Ascending aorta (tissue), 2 donors: ENCODE results near the gene H6PD. TPM values are rescaled to one million over a fixed set of nuclear protein-coding genes. Genes with fewer than 3 reads are reported as not detected.

Experiments
- DNase-seq, 2 donors: peaks; one replicate each; pipeline ENCODE4 v3.0.0-alpha.2; 2019; ENCODE audit warnings: low spot score in 2 of 2
- H3K27ac ChIP-seq, 2 donors: fragments of 200-600 bp; sonication (generic); one replicate each; pipeline ENCODE4 v1.5.1; 2016 to 2017; ENCODE audit warnings: mild to moderate bottlenecking in 1 of 2
- H3K27me3 ChIP-seq: fragments of 200-600 bp; sonication (generic); one replicate; pipeline ENCODE4 v1.5.1; 2017
- H3K36me3 ChIP-seq, 2 donors: fragments of 200-600 bp; sonication (generic); one replicate each; pipeline ENCODE4 v1.5.1; 2016
- H3K4me1 ChIP-seq, 2 donors: fragments of 200-600 bp; sonication (generic); one replicate each; pipeline ENCODE4 v1.5.1; 2016 to 2017; ENCODE audit warnings: mild to moderate bottlenecking in 1 of 2
- H3K4me3 ChIP-seq, 2 donors: fragments of 200-600 bp; sonication (generic); one replicate each; pipeline ENCODE4 v1.5.1; 2016 to 2017; ENCODE audit warnings: mild to moderate bottlenecking in 1 of 2
- H3K9me3 ChIP-seq, 2 donors: fragments of 200-600 bp; sonication (generic); one replicate each; pipeline ENCODE4 v1.5.1; 2016
- intact Hi-C: fragments of 100-400 bp; cut with DNase I; formaldehyde crosslinking; loops from one replicate; pipeline ENCODE4 v1.15.1; 2023
- total RNA-seq: library from RNA; depleted of rRNA; stranded (reverse); fragments of >200 nt; gene quantifications from one replicate; pipeline ENCODE4 v1.1.0, GENCODE V29; 2016
- TF ChIP-seq, protein P1 (sequence below), 3 experiments: fragments of 200-600 bp in 2 of 3; fragments of 450-650 bp in 1 of 3; sonication (generic) in 2 of 3; IDR thresholded peaks; one replicate each; pipeline ENCODE4 v1.5.1; 2016 to 2019; ENCODE audit warnings: antibody characterized with exemption in 3 of 3, mild to moderate bottlenecking in 1 of 3, moderate library complexity in 1 of 3

H6PD gene
- total RNA-seq, 1 donor from 2014 or later: 56.8 TPM

DNA sequence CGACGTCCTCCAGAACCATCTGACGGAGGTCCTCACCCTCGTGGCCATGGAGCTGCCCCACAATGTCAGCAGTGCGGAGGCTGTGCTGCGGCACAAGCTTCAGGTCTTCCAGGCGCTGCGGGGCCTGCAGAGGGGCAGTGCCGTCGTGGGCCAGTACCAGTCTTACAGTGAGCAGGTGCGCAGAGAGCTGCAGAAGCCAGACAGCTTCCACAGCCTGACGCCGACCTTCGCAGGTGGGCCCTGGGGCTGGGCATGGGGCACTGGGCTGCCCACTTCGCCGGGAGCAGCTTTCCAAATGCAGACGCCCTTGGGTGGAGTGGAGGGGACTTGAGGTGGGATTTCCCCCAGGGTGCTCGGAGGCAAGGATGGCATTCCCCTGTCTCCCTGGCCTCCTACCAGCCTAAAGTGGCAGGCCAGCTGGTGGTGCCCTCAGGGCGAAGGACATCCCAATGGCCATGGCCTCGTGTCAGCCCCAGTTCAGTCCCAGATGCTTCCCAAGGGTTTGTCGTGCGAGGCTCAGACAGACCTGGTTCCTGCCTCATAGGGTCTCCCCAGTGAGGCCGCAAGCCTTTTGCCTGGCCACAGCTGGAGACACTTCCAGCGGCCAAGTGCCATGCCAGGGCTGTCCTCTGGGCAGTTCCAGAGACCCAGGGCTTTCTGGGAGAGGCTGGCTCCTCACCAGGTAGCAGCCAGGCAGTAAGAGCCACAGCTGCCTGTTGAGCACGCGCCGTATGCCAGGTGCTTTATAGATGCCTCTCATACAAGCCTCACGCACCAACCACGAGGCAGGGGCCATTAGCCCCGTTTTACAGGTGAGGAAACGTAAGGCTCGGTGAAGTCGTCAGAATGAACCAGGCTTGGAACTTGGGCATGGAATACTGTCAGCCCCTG, 27.8 kb downstream of the H6PD start:
- TF ChIP-seq, protein P1, sequence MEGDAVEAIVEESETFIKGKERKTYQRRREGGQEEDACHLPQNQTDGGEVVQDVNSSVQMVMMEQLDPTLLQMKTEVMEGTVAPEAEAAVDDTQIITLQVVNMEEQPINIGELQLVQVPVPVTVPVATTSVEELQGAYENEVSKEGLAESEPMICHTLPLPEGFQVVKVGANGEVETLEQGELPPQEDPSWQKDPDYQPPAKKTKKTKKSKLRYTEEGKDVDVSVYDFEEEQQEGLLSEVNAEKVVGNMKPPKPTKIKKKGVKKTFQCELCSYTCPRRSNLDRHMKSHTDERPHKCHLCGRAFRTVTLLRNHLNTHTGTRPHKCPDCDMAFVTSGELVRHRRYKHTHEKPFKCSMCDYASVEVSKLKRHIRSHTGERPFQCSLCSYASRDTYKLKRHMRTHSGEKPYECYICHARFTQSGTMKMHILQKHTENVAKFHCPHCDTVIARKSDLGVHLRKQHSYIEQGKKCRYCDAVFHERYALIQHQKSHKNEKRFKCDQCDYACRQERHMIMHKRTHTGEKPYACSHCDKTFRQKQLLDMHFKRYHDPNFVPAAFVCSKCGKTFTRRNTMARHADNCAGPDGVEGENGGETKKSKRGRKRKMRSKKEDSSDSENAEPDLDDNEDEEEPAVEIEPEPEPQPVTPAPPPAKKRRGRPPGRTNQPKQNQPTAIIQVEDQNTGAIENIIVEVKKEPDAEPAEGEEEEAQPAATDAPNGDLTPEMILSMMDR (IDR thresholded peaks at IDR 0.05): no peak
- Histone ChIP-seq H3K27me3 (no peaks in the 10 kb centered on the region), H3K4me3 (no peak overlapping the region), H3K36me3 (peaks cover 37 to 41% of the 10 kb centered on the region in 2 donors), H3K9me3 (no peaks in the 10 kb centered on the region), H3K4me1 (peaks cover 3 to 7% of the 10 kb centered on the region in 2 donors), H3K27ac (no peak overlapping the region)
- no peak for DNase-seq
- intact Hi-C loops: loop anchor here (10.0 kb wide), 1 partner anchor 312 kb away; no protein-coding TSS in a partner anchor

DNA sequence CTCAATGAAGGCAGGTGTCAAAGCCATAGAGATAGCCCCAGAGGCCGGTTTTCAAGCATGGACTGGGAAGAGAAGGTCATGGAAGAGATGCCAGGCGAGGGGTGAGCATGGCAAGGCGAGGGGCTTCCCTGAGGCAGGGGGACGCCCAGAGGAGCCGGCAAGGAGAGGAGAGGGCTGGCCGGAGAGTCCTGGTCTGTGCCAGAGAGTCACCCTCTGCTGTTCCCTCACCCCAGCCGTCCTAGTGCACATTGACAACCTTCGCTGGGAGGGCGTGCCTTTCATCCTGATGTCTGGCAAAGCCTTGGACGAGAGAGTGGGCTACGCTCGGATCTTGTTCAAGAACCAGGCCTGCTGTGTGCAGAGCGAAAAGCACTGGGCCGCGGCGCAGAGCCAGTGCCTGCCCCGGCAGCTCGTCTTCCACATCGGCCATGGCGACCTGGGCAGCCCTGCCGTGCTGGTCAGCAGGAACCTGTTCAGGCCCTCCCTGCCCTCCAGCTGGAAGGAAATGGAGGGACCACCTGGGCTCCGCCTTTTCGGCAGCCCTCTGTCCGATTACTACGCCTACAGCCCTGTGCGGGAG, 28.8 kb downstream of the H6PD start:
- Histone ChIP-seq H3K4me1 (peaks cover 3 to 7% of the 10 kb centered on the region in 2 donors), H3K27ac (no peak overlapping the region), H3K4me3 (no peak overlapping the region), H3K36me3 (peaks cover 37 to 39% of the 10 kb centered on the region in 2 donors), H3K9me3 (no peaks in the 10 kb centered on the region), H3K27me3 (no peaks in the 10 kb centered on the region)
- no peak for DNase-seq
- TF ChIP-seq, protein P1 (IDR thresholded peaks at IDR 0.05): no peak
- intact Hi-C loops: loop anchor here (10.0 kb wide), 1 partner anchor 311 kb away; no protein-coding TSS in a partner anchor

DNA sequence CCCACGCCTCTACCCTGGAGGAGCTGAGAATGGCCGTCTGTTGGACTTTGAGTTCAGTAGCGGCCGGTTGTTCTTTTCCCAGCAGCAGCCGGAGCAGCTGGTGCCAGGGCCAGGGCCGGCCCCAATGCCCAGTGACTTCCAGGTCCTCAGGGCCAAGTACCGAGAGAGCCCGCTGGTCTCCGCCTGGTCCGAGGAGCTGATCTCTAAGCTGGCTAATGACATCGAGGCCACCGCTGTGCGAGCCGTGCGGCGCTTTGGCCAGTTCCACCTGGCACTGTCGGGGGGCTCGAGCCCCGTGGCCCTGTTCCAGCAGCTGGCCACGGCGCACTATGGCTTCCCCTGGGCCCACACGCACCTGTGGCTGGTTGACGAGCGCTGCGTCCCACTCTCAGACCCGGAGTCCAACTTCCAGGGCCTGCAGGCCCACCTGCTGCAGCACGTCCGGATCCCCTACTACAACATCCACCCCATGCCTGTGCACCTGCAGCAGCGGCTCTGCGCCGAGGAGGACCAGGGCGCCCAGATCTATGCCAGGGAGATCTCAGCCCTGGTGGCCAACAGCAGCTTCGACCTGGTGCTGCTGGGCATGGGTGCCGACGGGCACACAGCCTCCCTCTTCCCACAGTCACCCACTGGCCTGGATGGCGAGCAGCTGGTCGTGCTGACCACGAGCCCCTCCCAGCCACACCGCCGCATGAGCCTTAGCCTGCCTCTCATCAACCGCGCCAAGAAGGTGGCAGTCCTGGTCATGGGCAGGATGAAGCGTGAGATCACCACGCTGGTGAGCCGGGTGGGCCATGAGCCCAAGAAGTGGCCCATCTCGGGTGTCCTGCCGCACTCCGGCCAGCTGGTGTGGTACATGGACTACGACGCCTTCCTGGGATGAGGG, 29.7 kb downstream of the H6PD start:
- H3K9me3 ChIP-seq: no peaks in the 10 kb centered on the region
- H3K27me3 ChIP-seq: no peaks in the 10 kb centered on the region
- peaks cover 3 to 7% of the 10 kb centered on the region in 2 donors for H3K4me1 ChIP-seq
- H3K36me3 ChIP-seq: peaks cover 40 to 42% of the 10 kb centered on the region in 2 donors
- no peak overlapping the region for H3K4me3 ChIP-seq
- DNase-seq: no peak
- intact Hi-C loops: loop anchor here (10.0 kb wide), 1 partner anchor 311 kb away; no protein-coding TSS in a partner anchor
- TF ChIP-seq, protein P1 (IDR thresholded peaks at IDR 0.05): no peak
- no peak overlapping the region for H3K27ac ChIP-seq

DNA sequence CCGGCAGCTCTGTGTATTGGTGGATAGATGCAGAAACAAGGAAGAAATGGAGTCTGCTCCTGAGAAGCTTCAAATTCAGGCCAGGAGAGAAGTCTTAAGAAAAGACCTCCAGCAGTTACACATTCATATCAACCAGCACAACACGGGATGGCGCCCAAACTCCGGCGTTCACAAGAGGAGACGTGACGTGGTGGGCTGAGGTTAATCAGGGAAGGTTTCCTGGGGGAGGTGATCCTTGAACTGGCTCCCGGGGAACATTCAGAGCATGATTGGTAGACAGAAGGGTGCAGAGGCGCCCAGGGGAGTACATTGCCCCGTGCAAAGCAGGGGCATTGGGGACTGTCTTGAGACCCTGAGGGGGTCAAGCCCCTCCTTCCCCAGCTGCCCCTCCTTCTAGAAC, 30.5 kb downstream of the H6PD start:
- no peaks in the 10 kb centered on the region for H3K27me3 ChIP-seq
- DNase-seq: no peak
- H3K36me3 ChIP-seq: peaks cover 49% of the 10 kb centered on the region in 2 donors
- H3K4me1 ChIP-seq: peaks cover 3 to 7% of the 10 kb centered on the region in 2 donors
- H3K9me3 ChIP-seq: no peaks in the 10 kb centered on the region
- intact Hi-C loops: loop anchor here (10.0 kb wide), 1 partner anchor 310 kb away; no protein-coding TSS in a partner anchor
- H3K4me3 ChIP-seq: no peak overlapping the region
- TF ChIP-seq, protein P1 (IDR thresholded peaks at IDR 0.05): no peak
- no peak overlapping the region for H3K27ac ChIP-seq

DNA sequence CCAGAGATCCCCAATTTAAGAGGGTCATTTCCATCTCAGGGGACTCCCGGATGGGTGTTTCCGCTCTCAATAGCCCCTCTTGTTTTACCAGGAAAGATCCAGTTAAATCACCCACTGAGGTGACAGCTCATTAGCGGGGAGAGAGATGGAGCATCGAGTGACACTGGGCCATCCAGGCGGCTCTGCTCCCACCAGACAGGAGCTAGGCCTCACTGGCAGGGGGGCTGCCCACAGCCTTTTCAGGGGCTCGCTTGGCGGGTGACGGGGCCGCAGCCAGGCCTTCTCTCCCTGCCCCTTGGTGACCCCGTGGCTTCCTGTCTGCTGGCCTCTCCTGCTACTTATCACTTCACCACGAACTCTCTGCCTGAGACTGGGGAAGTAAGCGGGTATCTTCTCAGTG, 31.4 kb downstream of the H6PD start:
- intact Hi-C loops: loop anchor here (2.0 to 10.0 kb wide), 2 partner anchors 25 to 309 kb away; no protein-coding TSS in a partner anchor
- no peaks in the 10 kb centered on the region for H3K9me3 ChIP-seq
- H3K27ac ChIP-seq: no peak overlapping the region
- DNase-seq: no peak
- H3K27me3 ChIP-seq: no peaks in the 10 kb centered on the region
- H3K4me3 ChIP-seq: no peak overlapping the region
- H3K4me1 ChIP-seq: peaks cover 3 to 7% of the 10 kb centered on the region in 2 donors
- H3K36me3 ChIP-seq: peaks cover 49 to 56% of the 10 kb centered on the region in 2 donors
- TF ChIP-seq, protein P1 (IDR thresholded peaks at IDR 0.05): no peak
